SU-DHL-6 (cell line): ENCODE measurements around the gene ECHDC3.

Experiments
- H2AFZ ChIP-seq: fragments of 200-600 bp; sonication (generic); 2 replicates; pipeline ENCODE4 v1.6.1; 2014; ENCODE audit warnings: low read depth, mild to moderate bottlenecking, moderate library complexity, mixed read lengths, antibody characterized with exemption, low read length; ENCODE audit not compliant: severe bottlenecking
- H3F3A ChIP-seq: fragments of 200-600 bp; shearing (Covaris generic); 2 replicates; pipeline ENCODE4 v1.6.0; 2016; ENCODE audit warnings: antibody characterized with exemption, mild to moderate bottlenecking; ENCODE audit not compliant: insufficient read depth
- H3K27ac ChIP-seq: fragments of 200-600 bp; sonication (generic); 2 replicates; pipeline ENCODE4 v1.5.1; 2016; ENCODE audit warnings: low read depth, mild to moderate bottlenecking, low read length, moderate library complexity, mixed read lengths
- H3K27me3 ChIP-seq: fragments of 200-600 bp; sonication (generic), shearing (Covaris generic); 2 replicates; pipeline ENCODE4 v1.6.0; 2014; ENCODE audit warnings: mild to moderate bottlenecking, low read length
- H3K36me3 ChIP-seq: fragments of 200-600 bp; sonication (generic); 2 replicates; pipeline ENCODE4 v1.6.1; 2014; ENCODE audit warnings: mild to moderate bottlenecking, low read length, mixed read lengths
- H3K4me2 ChIP-seq: fragments of 300-600, 200-600 bp; shearing (Covaris generic), sonication (generic); 2 replicates; pipeline ENCODE4 v1.6.0; 2014; ENCODE audit warnings: low read length, low read depth, mild to moderate bottlenecking; ENCODE audit not compliant: poor library complexity, severe bottlenecking
- H3K4me3 ChIP-seq: fragments of 200-600 bp; sonication (generic); 2 replicates; pipeline ENCODE4 v1.5.1; 2014; ENCODE audit warnings: antibody characterized with exemption, low read length, mild to moderate bottlenecking, mixed read lengths; ENCODE audit not compliant: insufficient read depth, poor library complexity, severe bottlenecking
- H3K79me2 ChIP-seq: fragments of 200-600 bp; sonication (generic); 2 replicates; pipeline ENCODE4 v1.6.1; 2014; ENCODE audit warnings: mild to moderate bottlenecking, low read length, moderate library complexity; ENCODE audit not compliant: insufficient read depth
- H3K9ac ChIP-seq: fragments of 200-600 bp; sonication (generic); 2 replicates; pipeline ENCODE4 v1.7.0; 2014; ENCODE audit warnings: mild to moderate bottlenecking, low read length
- H3K9me2 ChIP-seq: fragments of 200-600 bp; sonication (generic); replicated peaks from 2 replicates; pipeline ENCODE4 v1.6.1; 2014; ENCODE audit warnings: low read length; ENCODE audit not compliant: insufficient read depth
- H3K9me3 ChIP-seq: fragments of 200-600 bp; sonication (generic); 2 replicates; pipeline ENCODE4 v1.6.1; 2014; ENCODE audit warnings: low read length, mixed read lengths; ENCODE audit not compliant: insufficient read depth
- H4K20me1 ChIP-seq: fragments of 200-600 bp; sonication (generic); 2 replicates; pipeline ENCODE4 v1.6.1; 2014; ENCODE audit warnings: low read depth, mild to moderate bottlenecking, antibody characterized with exemption, low read length, moderate library complexity, mixed read lengths
- EZH2phosphoT487 ChIP-seq: fragments of 200-600 bp; sonication (generic), shearing (Covaris generic); conservative IDR thresholded peaks from 2 replicates; pipeline ENCODE4 v1.6.1; 2018; ENCODE audit warnings: mild to moderate bottlenecking, antibody characterized with exemption, low read length, moderate library complexity, mixed read lengths
- TF ChIP-seq, protein P1 (sequence below): fragments of 200-600 bp; sonication (generic); IDR thresholded peaks from one replicate; pipeline ENCODE4 v1.5.1; 2017; ENCODE audit warnings: antibody characterized with exemption, mild to moderate bottlenecking, low read length, moderate library complexity; ENCODE audit not compliant: insufficient read depth, poor library complexity, severe bottlenecking

Gene ECHDC3

DNA sequence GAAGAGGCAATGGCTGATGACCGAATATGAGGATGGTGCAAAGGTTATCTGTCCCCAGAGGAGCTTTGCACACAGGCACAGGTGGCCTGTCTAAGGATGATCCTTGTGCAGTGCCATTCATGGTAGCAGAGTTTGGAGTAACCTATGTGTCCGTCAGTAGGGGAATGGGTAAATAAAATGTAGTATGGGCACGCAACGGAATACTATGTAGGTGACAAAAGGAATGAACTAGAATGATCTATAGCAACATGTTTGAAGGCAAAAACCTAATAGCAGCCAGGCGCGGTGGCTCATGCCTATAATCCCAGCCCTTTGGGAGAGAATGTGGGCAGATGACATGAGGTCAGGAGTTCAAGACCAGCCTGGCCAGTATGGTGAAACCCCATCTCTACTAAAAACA is 41.6 kb upstream of the ECHDC3 start:
- no peak overlapping the region for H3K9ac ChIP-seq
- no peak overlapping the region for H3K4me3 ChIP-seq
- H3K79me2 ChIP-seq: no peaks in the 10 kb centered on the region
- H4K20me1 ChIP-seq: no peaks in the 10 kb centered on the region
- no peak overlapping the region for H2AFZ ChIP-seq
- no peaks in the 10 kb centered on the region for H3F3A ChIP-seq
- H3K27ac ChIP-seq: no peak overlapping the region
- H3K9me2 ChIP-seq: no peaks in the 10 kb centered on the region
- no peaks in the 10 kb centered on the region for H3K27me3 ChIP-seq
- TF ChIP-seq, protein P1, sequence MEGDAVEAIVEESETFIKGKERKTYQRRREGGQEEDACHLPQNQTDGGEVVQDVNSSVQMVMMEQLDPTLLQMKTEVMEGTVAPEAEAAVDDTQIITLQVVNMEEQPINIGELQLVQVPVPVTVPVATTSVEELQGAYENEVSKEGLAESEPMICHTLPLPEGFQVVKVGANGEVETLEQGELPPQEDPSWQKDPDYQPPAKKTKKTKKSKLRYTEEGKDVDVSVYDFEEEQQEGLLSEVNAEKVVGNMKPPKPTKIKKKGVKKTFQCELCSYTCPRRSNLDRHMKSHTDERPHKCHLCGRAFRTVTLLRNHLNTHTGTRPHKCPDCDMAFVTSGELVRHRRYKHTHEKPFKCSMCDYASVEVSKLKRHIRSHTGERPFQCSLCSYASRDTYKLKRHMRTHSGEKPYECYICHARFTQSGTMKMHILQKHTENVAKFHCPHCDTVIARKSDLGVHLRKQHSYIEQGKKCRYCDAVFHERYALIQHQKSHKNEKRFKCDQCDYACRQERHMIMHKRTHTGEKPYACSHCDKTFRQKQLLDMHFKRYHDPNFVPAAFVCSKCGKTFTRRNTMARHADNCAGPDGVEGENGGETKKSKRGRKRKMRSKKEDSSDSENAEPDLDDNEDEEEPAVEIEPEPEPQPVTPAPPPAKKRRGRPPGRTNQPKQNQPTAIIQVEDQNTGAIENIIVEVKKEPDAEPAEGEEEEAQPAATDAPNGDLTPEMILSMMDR: no peak
- no peak for TF ChIP-seq EZH2phosphoT487
- H3K4me2 ChIP-seq: no peak overlapping the region
- H3K9me3 ChIP-seq: no peaks in the 10 kb centered on the region
- no peaks in the 10 kb centered on the region for H3K36me3 ChIP-seq

GRCh38 chr10:11701451-11702095 is 40.6 kb upstream of the ECHDC3 start:
- no peak overlapping the region for H3K9ac ChIP-seq
- no peaks in the 10 kb centered on the region for H3K36me3 ChIP-seq
- no peaks in the 10 kb centered on the region for H3K9me2 ChIP-seq
- no peak overlapping the region for H3K4me3 ChIP-seq
- H3K79me2 ChIP-seq: no peaks in the 10 kb centered on the region
- H3F3A ChIP-seq: no peaks in the 10 kb centered on the region
- no peaks in the 10 kb centered on the region for H3K9me3 ChIP-seq
- H3K27me3 ChIP-seq: no peaks in the 10 kb centered on the region
- no peak overlapping the region for H3K27ac ChIP-seq
- TF ChIP-seq, protein P1: no peak
- TF ChIP-seq EZH2phosphoT487: no peak
- H3K4me2 ChIP-seq: no peak overlapping the region
- no peaks in the 10 kb centered on the region for H4K20me1 ChIP-seq
- no peak overlapping the region for H2AFZ ChIP-seq

GRCh38 chr10:11702264-11702663 is 39.9 kb upstream of the ECHDC3 start:
- no peak overlapping the region for H3K4me2 ChIP-seq
- no peak overlapping the region for H2AFZ ChIP-seq
- no peak overlapping the region for H3K9ac ChIP-seq
- H3K9me3 ChIP-seq: no peaks in the 10 kb centered on the region
- no peaks in the 10 kb centered on the region for H3K36me3 ChIP-seq
- H4K20me1 ChIP-seq: no peaks in the 10 kb centered on the region
- no peak overlapping the region for H3K27ac ChIP-seq
- no peaks in the 10 kb centered on the region for H3K79me2 ChIP-seq
- H3K4me3 ChIP-seq: no peak overlapping the region
- TF ChIP-seq, protein P1: no peak
- TF ChIP-seq EZH2phosphoT487: no peak
- no peaks in the 10 kb centered on the region for H3K9me2 ChIP-seq
- no peaks in the 10 kb centered on the region for H3F3A ChIP-seq
- no peaks in the 10 kb centered on the region for H3K27me3 ChIP-seq
